Tibial nerve (tissue), 4 donors: ENCODE data around the gene PANX2. TPM values are rescaled to one million over a fixed set of nuclear protein-coding genes. Genes with fewer than 3 reads are reported as not detected.

Source experiments
- DNase-seq, 2 donors: peaks; one replicate each; pipeline ENCODE4 v3.0.0-alpha.2; 2019; ENCODE audit warnings: low spot score in 2 of 2
- H3K27ac ChIP-seq, 4 donors: fragments of 200-600 bp; sonication (generic) in 3 of 4; one replicate each; pipeline ENCODE4 v1.5.1; 2017 to 2019; ENCODE audit warnings: mild to moderate bottlenecking in 1 of 4
- H3K27me3 ChIP-seq, 2 donors: fragments of 200-600 bp; sonication (generic) in 1 of 2; one replicate each; pipeline versions ENCODE4 v1.5.1 to v1.6.0; 2017 to 2019
- H3K36me3 ChIP-seq, 3 donors: fragments of 200-600 bp; sonication (generic); one replicate each; pipeline ENCODE4 v1.5.1; 2018 to 2019
- H3K4me1 ChIP-seq, 4 donors: fragments of 200-600 bp; sonication (generic) in 3 of 4; one replicate each; pipeline ENCODE4 v1.5.1; 2017 to 2019
- H3K4me3 ChIP-seq, 4 donors: fragments of 200-600 bp; sonication (generic) in 3 of 4; one replicate each; pipeline ENCODE4 v1.5.1; 2017 to 2019; ENCODE audit warnings: mild to moderate bottlenecking in 1 of 4, moderate library complexity in 1 of 4
- H3K9me3 ChIP-seq, 4 donors: fragments of 200-600 bp; sonication (generic) in 3 of 4; one replicate each; pipeline ENCODE4 v1.5.1; 2017 to 2019
- EP300 ChIP-seq, 2 donors: sonication (generic); formaldehyde crosslinking; IDR thresholded peaks; one replicate each; pipeline ENCODE4 v1.6.1; 2017; ENCODE audit warnings: antibody characterized with exemption in 2 of 2, mild to moderate bottlenecking in 1 of 2
- POLR2A ChIP-seq, 2 donors: fragments of 450-650 bp; IDR thresholded peaks; one replicate each; pipeline ENCODE4 v1.6.1; 2017; ENCODE audit warnings: antibody characterized with exemption in 2 of 2, mild to moderate bottlenecking in 2 of 2, moderate library complexity in 2 of 2
- WGBS, 2 donors: methylation state at CpG; one replicate each; pipeline ENCODE4 v1.1.5; 2018; 5-methylcytosine and 5-hydroxymethylcytosine counted together
- total RNA-seq, 4 donors: library from RNA; depleted of rRNA; stranded (reverse); fragments of >200 nt; gene quantifications; one replicate each; pipeline ENCODE4 v1.1.0, GENCODE V29; 2016
- TF ChIP-seq, protein P1 (sequence below), 5 experiments: fragments of 200-600 bp in 3 of 5; fragments of 450-650 bp in 2 of 5; sonication (generic) in 3 of 5; IDR thresholded peaks; one replicate each; pipeline ENCODE4 v1.5.1; 2016 to 2019; ENCODE audit warnings: antibody characterized with exemption in 5 of 5, mild to moderate bottlenecking in 3 of 5, moderate library complexity in 2 of 5

Gene PANX2
- total RNA-seq, 4 donors from 2014 or later: 0.30 TPM; not detected in 3

- no peak overlapping the region for H3K27ac ChIP-seq
- TF ChIP-seq, protein P1, sequence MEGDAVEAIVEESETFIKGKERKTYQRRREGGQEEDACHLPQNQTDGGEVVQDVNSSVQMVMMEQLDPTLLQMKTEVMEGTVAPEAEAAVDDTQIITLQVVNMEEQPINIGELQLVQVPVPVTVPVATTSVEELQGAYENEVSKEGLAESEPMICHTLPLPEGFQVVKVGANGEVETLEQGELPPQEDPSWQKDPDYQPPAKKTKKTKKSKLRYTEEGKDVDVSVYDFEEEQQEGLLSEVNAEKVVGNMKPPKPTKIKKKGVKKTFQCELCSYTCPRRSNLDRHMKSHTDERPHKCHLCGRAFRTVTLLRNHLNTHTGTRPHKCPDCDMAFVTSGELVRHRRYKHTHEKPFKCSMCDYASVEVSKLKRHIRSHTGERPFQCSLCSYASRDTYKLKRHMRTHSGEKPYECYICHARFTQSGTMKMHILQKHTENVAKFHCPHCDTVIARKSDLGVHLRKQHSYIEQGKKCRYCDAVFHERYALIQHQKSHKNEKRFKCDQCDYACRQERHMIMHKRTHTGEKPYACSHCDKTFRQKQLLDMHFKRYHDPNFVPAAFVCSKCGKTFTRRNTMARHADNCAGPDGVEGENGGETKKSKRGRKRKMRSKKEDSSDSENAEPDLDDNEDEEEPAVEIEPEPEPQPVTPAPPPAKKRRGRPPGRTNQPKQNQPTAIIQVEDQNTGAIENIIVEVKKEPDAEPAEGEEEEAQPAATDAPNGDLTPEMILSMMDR (IDR thresholded peaks at IDR 0.05): no peak
- TF ChIP-seq POLR2A (IDR thresholded peaks at IDR 0.05) (no peak), EP300 (IDR thresholded peaks at IDR 0.05) (no peak)
- no peaks in the 10 kb centered on the region for H3K27me3 ChIP-seq
- H3K36me3 ChIP-seq: peaks cover 0 to 100% (median 39%) of the 10 kb centered on the region in 3 donors
- WGBS, 2 donors: 87 to 88% methylated on average over 16 of the region's 16 CpGs
- no peak overlapping the region for H3K4me3 ChIP-seq
- no peak for DNase-seq
- H3K9me3 ChIP-seq: no peaks in the 10 kb centered on the region
- peaks cover 0 to 9% (median 0%) of the 10 kb centered on the region in 4 donors for H3K4me1 ChIP-seq
These were observed 53.5 kb downstream of the PANX2 start for GRCh38 chr22:50224071-50224470.

- H3K27ac ChIP-seq: no peak overlapping the region
- no peak overlapping the region for H3K4me3 ChIP-seq
- H3K36me3 ChIP-seq: peaks cover 0 to 97% (median 35%) of the 10 kb centered on the region in 3 donors
- H3K27me3 ChIP-seq: no peaks in the 10 kb centered on the region
- H3K4me1 ChIP-seq: no peaks in the 10 kb centered on the region
- whole genome bisulfite sequencing, 2 donors: 78 to 83% methylated on average over 19 to 20 of the region's 24 CpGs
- DNase-seq: no peak
- TF ChIP-seq POLR2A (IDR thresholded peaks at IDR 0.05) (no peak), EP300 (IDR thresholded peaks at IDR 0.05) (no peak)
- TF ChIP-seq, protein P1 (IDR thresholded peaks at IDR 0.05): no peak
- no peaks in the 10 kb centered on the region for H3K9me3 ChIP-seq
These were observed 54.9 kb downstream of the PANX2 start for GRCh38 chr22:50225200-50225969.

DNA sequence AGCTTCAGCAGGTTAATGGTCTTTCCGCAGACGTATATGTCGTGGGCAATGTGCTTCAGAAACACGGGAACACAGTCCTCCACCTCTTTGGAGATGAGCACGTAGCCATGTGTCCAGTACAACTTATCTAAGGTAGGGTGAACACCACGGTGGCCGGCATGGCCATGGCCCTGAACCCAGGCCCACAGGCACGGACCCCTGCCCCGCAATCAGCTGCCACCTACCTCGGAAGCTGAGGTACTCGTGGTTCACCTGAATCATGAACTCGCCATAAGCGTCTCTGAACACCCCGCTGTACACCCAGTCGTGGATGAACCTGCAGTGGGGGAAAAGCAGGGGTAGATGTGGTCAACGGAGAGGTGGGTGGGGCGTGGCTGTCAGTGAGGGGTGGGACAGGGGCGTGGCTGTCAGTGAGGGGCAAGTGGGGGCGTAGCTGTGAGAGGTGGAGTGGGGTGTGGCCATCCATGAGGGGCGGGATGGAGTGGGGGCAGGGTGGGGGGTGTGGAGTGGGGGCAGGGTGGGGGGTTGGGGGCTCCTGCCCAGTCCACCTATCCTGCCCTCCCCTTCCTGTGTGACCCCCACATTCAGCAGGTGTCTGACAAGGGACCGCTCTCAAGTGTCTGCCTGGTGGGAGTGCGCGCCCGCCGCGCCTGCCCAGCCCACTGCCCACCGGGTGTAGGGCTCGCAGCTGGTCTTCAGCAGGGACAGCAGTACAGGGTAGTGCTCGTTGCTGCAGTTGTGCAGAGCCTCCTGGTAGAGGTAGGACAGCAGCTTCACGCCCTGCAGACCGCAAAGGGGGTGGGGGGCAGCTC lies 55.7 kb downstream of the PANX2 start:
- Histone ChIP-seq H3K36me3 (peaks cover 0 to 91% (median 27%) of the 10 kb centered on the region in 3 donors), H3K9me3 (no peaks in the 10 kb centered on the region)
- WGBS, 2 donors: 88 to 91% methylated on average over 26 to 27 of the region's 31 CpGs

DNA sequence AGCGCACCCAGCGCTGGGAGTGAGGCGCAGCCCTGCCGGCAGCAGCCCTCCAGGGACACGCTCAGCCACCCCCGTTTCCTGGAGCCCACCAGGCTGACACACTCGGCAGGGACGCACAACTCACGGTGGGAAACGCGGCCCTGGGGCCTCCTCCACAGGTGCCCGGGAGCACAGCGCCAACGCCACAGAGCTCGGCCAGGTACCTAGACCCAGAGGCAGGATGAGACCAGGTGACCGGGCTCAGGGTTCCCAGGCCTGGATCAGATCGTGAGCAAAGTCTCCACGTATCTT lies 56.3 kb downstream of the PANX2 start:
- TF ChIP-seq POLR2A (IDR thresholded peaks at IDR 0.05) (no peak), EP300 (IDR thresholded peaks at IDR 0.05) (no peak)
- TF ChIP-seq, protein P1 (IDR thresholded peaks at IDR 0.05): no peak
- Histone ChIP-seq H3K27me3 (no peaks in the 10 kb centered on the region), H3K27ac (no peak overlapping the region), H3K4me1 (no peaks in the 10 kb centered on the region), H3K36me3 (peaks cover 0 to 91% (median 21%) of the 10 kb centered on the region in 3 donors), H3K4me3 (no peak overlapping the region), H3K9me3 (no peaks in the 10 kb centered on the region)
- WGBS, 2 donors: 86 to 91% methylated on average over 10 to 18 of the region's 18 CpGs
- no peak for DNase-seq

More for the DNA sequence above, 55.7 kb downstream of the PANX2 start:
- TF ChIP-seq EP300 (IDR thresholded peaks at IDR 0.05) (no peak), POLR2A (IDR thresholded peaks at IDR 0.05) (no peak)
- TF ChIP-seq, protein P1 (IDR thresholded peaks at IDR 0.05): no peak
- Histone ChIP-seq H3K4me1 (no peaks in the 10 kb centered on the region), H3K4me3 (no peak overlapping the region), H3K27me3 (no peaks in the 10 kb centered on the region), H3K27ac (no peak overlapping the region)
- DNase-seq: no peak
